EH (cell line): ENCODE data around the gene EYA2.
A peak's percentile ranks its signal among the peaks of the same experiment; 100 is the strongest.

Source experiments
- DNase-seq: peaks from one replicate; pipeline ENCODE4 v3.0.0-alpha.2; 2015; ENCODE audit warnings: low read depth

Gene EYA2

DNA sequence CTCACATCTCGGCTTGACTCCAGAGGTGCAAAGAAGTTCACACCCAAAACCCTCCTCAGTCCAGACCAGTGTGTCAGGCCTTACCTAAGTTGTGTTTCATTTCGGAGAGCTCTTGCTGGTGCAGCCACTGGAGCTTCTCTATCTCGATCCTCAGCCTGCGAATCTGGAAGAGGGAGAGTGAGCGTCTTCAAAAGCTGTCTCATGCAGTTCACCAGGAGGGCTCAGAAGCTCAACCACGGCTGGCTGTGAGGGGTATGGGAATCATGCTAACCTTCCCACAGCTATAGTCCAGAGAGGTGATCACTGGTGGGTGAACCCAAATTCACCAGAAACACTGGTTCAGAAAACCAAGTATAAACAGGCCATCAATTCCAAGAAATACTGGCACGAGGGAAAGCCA is 332.5 kb downstream of the EYA2 start:
- DNase-seq = no peak

DNA sequence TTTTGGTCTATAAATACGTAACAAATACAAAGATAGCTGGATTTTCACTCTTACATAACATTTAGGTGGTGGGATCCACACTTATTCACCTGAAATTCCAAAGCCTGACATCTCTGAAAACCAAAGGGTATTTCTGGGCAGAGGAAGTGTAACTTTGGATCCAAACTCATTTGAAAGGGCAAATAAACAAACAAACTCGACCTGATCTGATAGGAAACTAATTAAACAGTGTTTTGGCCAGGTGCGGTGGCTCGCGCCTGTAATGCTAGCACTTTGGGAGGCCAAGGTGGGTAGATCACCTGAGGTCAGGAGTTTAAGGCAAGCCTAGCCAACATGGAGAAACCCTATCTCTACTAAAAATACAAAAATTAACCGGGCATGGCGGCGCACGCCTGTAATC is 332.9 kb downstream of the EYA2 start:
- DNase-seq = no peak

DNA sequence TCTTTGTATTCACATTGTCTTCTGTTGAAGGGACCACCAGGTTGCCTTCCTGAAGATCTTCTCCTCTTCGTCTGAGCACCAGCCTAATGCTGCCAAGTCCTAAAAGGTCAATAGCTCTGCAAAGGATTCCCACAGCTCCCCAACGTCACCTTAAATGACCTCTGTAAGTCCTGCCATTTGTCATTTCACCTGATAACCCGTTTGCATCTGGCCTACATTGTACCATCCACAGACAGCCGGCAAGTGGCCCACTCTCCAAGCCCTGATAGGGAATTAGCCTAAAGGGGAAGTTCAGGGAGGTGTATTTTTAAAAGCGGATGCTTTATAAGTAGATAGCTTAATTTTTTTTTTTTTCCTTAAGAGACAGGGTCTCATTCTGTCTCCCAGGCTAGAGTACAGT is 334.0 kb downstream of the EYA2 start:
- DNase-seq = no peak

DNA sequence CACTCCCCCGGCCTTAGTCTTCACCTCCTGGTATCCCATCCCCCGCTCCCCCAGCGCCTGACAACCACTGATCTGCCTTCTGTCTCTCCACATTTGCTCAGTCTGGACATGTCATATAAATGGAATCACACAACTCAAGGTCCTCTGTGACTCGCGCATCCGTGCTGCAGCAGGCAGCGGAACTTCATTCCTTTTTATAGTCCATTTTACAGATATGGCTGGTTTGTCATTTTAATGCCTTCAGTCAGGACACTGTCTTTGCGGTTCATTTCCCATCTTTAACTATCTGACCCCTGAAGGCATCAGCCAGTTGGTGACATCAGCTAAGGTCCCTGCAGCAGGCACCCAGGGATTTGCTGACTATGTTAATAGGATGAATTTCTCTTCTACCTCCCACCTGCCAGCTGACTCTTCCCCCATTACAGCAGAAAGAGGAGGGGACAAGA is 336.2 kb downstream of the EYA2 start:
- peak; percentile 82 for DNase-seq

DNA sequence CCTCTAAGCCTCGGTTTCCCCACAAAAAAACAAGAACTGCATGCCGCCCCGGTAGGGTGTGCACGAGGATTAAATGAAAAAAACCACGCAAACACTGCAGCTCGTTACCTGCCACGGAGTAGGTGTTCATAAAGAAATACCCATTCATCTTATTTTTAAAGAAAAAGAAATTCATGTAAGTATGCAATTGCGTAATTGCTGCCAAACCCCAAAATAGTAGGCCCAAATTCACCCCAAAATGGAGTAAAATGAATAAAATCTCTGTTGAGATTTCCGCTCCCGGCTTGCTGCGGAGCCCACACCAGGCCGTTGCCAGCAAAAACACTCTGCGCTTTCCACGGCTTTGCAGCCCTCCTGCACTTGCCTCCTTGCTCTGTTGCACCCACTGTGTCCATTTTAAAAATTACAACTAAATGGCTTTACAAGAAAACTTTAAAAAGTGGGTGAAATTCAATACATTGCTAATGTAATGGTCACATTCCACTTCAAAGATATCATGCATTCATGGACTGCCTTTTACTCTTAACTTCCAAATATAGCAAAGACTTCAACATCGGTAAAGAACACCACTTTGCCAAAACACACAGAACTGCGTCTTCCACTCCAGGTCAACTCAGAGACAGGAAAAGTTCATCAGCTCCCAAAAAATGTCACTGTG is 336.9 kb downstream of the EYA2 start:
- peak; percentile 94 for DNase-seq

DNA sequence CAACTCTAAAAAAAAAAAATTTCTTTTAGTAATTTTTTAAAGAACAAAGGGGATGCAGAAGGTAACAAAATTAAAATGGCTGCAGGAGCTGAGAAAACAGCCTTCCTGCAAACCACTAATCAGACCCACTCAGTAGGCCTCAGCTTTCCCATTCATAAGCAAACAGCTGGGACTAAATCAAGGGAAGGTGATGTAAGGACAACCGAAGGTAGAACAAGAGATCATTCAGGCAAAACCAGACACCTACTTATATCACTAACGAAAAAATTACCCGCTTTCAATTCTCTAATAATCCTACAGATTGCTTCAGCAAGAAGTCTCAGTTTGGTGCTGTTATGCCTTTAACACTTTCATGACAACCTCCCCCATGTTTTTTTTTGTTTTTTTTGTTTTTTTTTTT is 337.9 kb downstream of the EYA2 start:
- no peak for DNase-seq

DNA sequence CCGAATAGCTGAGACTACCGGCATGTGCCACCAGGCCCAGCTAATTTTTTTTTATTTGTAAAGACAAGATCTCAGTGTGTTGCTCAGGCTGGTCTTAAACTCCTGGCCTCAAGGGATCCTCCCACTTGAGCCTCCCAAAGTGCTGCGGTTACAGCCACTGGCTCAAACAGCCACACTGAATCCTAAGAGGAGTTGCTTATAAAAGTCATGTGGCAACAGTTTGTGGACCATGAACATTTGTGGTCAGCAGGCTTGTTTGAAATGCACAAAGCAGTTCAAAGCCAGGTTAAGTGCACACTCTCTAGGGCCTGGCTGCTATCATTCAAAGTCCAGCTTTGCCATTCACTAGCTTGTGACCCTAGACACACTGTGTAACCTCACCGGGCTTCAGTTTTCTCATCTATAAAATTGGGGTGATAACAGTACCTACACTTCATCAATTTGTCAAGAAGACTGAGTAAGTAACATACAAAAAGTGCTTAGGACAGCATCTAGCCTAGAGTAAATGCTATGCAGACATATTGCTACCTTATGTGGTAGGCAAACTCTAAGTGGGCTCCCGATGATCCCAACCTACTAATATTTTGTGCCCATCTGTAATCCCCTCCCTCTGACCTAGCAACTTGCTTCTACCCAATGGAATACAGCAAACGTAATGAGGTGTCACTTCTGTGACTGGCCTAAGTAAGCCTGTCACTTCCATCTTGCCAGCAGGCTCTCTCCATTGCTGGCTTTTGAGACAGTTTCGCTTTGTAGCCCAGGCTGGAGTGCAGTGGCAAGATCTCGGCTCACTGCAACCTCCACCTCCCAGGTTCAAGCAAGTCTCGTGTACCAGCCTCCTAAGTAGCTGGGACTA is 338.9 kb downstream of the EYA2 start:
- DNase-seq = peak; percentile 79

DNA sequence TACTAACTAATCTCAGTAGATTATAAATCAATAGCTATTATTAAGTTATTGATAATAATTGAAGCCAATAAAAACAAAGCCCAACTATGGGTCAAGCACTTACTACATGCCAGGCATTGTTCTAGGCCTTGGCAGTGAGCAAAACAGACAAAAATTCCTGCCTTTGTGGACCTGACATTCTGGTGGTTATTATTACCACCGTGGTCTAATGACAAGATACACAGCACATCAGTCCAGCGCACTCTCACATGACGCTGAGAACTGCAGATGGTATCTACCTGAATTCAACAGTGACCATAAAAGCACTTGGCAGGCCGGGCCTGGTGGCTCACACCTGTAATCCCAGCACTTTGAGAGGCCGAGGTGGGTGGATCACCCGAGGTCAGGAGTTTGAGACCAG is 340.5 kb downstream of the EYA2 start:
- DNase-seq = peak; percentile 15

DNA sequence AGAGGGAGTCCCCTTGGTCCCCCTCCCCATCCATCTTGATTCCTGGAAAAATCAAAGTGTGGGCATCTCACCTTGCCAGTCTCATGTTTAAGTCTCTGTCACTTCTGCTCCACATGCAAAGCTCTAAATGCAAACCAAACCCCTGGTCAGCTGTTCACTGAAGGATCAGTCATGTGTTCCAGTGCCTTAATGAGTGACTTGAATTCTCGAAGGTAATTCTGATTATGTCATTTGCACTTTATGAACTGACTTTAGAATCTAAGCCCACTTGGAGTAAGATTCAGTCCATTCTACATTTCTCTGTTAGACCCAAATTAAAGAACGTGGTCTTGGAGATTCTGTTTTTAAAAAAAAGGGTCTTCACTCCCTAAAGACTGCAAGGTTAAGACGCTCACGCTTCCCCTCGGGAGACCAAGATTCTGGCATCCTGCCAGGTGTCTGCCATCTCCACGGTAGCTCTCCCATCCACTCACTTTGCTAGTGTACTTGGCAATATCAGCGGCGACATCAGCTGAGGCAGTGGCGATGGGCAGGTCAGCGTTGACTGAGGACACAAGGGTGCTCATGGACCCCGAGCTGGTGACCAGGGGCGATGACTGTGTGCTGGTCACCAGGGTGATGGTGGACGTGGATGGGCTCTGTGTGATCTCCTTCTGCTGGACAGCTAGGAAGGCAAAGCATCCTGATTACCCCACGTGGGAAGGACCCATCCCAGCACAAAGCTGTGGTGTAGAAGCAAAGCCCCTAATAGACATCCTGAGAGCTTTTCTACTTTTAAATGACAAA is 341.4 kb downstream of the EYA2 start:
- no peak for DNase-seq

DNA sequence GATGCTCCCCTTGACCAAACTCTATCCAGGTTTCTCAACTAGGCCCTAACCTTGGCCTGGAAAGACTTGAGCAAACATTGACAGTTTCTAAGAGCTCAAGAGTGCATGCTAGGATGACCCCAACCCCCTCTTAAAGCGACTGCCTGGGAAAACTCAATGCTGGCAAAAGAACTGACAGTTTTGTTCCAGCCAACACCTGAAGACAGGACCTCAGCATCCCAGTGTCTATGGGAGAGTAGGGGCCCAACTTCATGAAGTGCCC is 341.9 kb downstream of the EYA2 start:
- no peak for DNase-seq

DNA sequence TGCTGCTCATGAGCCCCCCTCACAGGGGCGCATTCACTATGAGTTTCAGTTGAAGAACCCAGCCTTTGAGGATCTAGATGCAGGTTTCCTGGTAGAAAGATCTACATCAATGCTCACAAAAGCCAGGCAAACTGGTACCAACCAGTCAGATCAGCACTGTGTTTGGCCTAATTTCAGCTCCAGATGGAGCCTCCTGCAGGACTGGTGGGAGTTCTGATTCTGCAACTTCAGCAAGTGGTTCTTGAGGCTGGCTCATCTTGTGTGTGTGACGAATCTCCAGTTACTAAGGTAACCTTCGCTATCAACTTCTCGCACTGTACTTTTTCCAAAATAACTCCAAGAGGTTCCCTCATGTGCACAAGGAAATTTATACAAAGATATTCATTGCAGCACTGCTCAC is 343.1 kb downstream of the EYA2 start:
- DNase-seq = no peak
